Measurements from ENCODE around the gene PLPP6.

- TF ChIP-seq CTCF (IDR thresholded peaks at IDR 0.05) (no peak), POLR2AphosphoS5 (IDR thresholded peaks at IDR 0.05) (no peak), POLR2A (IDR thresholded peaks at IDR 0.05) (no peak)
Observed at GRCh38 chr9:4713849-4714248, 51.8 kb downstream of the PLPP6 start.
